Measurements from ENCODE around the gene C20orf144.
A peak's percentile ranks its signal among the peaks of the same experiment; 100 is the strongest.

Gene C20orf144

DNA sequence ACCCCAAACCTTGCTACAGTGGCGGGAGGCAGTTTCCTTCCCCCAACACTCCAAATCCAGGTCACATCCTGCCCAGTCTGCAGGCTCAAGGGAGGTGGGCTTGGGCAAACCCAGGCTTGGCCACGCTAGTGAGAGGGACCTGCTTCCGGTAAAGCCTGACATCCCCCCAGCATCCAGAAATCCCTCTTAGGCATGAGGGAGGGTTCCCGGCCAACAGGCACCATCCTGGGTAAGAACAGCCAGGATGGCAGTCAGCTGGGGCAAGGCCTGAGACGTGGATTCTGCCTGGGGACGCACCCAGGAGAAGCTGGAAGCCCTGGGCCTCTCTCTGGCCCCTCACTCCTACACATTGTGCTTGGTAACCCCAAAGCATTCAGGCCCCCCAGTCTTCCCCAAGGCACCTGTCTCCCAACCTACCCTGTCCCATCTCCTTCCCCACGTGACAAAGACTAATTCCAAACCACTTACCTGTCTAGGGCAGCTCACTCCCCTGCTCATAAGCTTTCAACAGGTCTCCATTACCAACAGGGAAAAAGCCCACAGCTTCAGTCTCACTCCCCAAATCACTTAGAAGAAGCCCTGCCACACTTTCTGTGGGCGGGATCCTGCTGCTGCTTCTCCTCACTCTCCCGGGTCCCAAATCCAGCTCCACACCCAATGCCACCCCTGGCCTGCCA lies 2.1 kb downstream of the C20orf144 start:
- DNase-seq (ENCODE audit: low spot score) = no peak

DNA sequence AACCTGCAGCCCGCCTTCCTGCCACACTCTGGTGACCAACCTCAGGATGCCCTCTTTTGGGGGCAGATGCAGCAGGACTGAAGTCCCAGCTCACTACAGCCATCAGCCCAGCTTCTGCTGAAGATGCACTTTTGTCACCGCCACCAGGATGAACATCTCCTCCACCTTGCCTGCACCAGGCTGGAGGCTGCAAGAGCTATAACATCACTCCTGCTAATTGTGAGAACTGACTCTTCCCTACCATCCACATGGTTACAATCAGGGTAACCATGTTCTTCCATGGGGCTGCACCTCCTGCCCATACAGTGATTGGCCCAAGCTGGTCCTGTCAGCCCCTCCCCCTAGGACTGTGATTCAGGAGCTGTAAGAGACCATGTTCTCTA lies 2.6 kb downstream of the C20orf144 start:
- DNase-seq (ENCODE audit: low spot score) = no peak

GRCh38 chr20:33666293-33667244 lies 4.4 kb downstream of the C20orf144 start, which contains the start of gene ACTL10:
TSS of gene ACTL10 (plus strand) at chr20:33666943. CDS start at chr20:33667498, 555 bp downstream.
- DNase-seq (ENCODE audit: low spot score) = peak; percentile 99

GRCh38 chr20:33667245-33667675 lies 5.1 kb downstream of the C20orf144 start:
- no peak for DNase-seq (ENCODE audit: low spot score)

- peak; percentile 84 for DNase-seq (ENCODE audit: low spot score)
Observed at GRCh38 chr20:33667676-33668465, 5.7 kb downstream of the C20orf144 start.

GRCh38 chr20:33668466-33669155 lies 6.5 kb downstream of the C20orf144 start:
- DNase-seq (ENCODE audit: low spot score) = no peak

GRCh38 chr20:33669224-33669623 lies 7.1 kb downstream of the C20orf144 start:
- DNase-seq (ENCODE audit: low spot score) = no peak

GRCh38 chr20:33669873-33670640 lies 7.9 kb downstream of the C20orf144 start:
- no peak for DNase-seq (ENCODE audit: low spot score)

GRCh38 chr20:33670715-33671499 lies 8.8 kb downstream of the C20orf144 start:
- no peak for DNase-seq (ENCODE audit: low spot score)

DNA sequence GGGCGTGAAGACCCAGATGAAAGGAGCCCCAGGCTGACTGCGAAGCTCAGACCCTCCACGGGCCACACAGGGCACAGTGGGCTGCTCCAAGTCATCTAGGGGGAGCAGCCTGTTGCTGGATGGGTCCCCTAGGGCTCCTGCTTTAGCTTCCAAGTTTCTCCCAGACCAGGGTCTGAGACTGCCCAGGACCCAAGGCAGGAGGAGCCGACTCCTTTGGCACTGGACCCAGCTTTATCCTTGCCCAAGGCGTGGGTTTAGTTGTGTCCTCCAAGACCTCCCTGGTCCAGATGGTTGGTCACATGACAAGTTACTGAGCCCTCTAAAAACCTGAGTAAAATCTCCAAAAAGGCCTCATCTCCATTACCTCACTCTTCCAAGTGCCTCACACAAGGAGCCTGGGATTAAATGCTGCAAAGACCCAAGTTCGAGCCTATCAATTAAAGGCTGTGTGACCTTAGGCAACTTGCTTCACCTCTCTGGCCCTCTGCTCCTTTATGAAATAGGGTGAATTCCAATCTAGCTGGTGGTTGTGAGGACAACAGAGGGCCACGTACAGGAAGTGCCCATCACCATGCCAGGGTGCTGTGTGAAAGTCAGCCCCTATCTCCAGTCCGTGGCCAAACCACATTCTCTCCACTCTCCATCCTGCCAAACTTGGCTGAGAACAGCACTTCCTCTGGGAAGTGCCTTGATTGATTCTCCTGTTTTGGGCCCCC lies 9.6 kb downstream of the C20orf144 start:
- no peak for DNase-seq (ENCODE audit: low spot score)

- DNase-seq (ENCODE audit: low spot score) = peak; percentile 75
Observed at GRCh38 chr20:33672426-33673113, 10.4 kb downstream of the C20orf144 start.

GRCh38 chr20:33673114-33673409 lies 10.9 kb downstream of the C20orf144 start:
- DNase-seq (ENCODE audit: low spot score) = no peak

DNA sequence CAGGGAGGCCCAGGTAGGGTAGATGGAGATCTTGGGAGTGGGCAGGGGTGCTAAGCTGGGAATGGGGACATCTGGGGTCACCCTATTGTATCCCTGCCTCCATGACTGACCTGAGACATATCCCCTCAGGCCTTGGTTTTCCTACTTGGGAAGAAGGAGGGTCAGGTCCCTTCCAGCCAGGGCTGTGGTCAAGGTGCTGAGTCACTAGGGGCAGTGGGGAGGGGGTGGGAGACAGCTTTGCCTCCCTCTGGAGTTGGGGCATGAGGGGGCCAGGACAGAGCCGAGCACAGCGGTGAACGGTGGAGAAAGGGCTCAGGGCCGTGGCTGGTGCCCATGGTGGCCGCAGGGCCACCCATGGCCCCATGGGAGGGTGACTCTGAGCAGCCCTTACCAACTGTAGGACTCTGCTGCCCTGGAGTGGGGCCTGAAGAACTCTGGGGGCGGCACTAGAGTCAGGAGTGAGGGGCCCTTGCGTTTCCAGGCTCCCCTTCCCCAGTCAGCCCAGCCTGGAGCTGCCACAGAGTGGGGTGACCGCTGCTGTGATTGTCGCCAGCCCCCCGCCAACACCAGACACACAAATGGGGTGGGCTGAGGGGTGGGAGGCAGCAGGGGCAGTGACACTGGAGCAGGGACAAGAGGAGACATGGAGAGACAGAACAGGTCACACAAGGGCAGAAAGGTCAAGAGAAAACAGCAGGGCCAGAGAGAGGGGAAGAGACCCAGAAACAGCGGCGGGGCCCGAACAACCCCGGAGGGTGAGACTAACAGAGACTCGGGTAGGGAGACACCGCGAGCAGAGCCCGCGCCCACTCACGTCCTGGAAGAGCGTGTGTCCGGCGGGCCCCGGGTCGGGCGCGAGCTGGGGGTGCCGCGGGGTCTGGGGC lies 11.5 kb downstream of the C20orf144 start:
- DNase-seq (ENCODE audit: low spot score) = peak; percentile 60

GRCh38 chr20:33674294-33675135 lies 12.4 kb downstream of the C20orf144 start, which contains the start of gene NECAB3:
TSS of gene NECAB3 (minus strand) at chr20:33674428. CDS start at chr20:33674352, 76 bp downstream.
- DNase-seq (ENCODE audit: low spot score) = peak; percentile 87

DNA sequence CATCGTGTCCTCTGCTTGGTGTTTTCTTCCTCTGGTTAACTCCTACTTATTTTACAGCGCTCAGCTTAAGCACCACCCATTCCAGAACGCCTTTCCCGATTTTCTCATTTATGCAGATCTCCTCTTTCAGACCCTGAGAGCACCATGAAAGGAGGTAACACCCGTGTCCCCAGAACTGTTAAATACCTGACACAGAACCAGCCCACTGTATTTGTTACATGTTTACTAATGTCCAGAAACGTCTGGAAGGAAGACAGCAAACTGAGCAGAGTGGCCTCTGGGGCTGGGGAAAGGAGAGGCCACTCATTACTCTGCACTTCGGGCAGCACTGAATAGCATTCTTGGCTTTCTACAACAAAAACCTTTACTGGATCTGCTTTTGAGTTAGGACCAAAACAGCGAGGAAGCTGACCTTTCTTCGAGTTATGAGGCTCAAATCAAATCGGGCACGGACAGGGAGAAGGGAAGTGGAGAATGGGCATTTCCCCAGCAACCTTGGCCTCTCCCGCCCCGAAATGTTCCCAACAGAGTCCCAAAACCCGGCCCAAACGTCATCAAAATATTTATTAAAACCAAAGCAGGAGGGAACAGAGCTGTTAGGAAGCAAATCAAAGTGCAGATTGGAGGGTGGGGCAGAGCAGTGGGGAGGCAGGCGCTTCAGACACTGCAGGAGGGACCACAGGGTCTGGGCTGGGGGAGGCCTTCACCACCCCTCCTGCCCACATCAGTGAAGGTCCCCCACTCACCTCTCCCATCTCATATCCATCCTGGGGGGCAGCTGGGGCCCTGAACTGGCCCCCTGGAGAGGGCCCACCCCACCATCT lies 13.2 kb downstream of the C20orf144 start:
- DNase-seq (ENCODE audit: low spot score) = no peak

All from SK-N-DZ (cell line).